Nucleus accumbens (tissue), 56 donors: ENCODE measurements around the gene EXOSC2.

Experiments
- DNase-seq, 56 donors: peaks; one replicate each; lab custom pipeline; 2025; lab: John Stamatoyannopoulos, UW

EXOSC2 gene, protein sequence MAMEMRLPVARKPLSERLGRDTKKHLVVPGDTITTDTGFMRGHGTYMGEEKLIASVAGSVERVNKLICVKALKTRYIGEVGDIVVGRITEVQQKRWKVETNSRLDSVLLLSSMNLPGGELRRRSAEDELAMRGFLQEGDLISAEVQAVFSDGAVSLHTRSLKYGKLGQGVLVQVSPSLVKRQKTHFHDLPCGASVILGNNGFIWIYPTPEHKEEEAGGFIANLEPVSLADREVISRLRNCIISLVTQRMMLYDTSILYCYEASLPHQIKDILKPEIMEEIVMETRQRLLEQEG

DNA sequence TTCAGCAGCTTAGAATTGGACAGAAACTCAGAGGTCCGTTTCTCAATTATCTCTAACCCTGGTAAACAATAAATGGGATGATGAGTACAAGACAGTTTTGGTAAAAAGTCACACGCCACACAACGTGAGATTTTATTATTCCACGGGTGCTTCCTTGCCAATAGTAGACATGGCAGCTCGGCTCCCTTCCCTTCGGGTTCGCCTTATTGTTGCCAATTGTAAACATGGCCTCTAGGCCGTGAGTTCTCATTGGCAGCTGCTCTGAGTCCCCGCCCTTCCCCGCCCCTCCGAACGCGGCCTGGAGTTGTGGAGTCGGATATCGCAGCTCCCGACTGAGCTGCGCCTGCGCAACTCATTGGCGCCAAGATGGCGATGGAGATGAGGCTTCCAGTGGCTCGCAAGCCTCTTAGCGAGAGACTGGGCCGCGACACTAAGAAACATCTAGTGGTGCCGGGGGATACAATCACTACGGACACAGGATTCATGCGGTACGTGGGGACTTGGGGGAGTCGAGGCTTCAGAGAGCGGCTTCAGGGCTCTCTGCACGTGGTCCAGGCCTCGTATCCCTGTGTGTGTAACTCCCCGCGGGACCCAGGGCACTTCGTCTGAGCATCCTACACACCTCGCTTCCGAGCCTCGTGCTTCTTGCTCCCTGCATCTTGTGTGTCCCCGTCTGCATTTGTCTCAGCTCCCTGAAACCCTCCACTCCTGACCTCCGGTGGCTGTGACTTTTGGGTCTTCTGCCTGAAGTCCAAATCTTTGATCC lies at the start of gene EXOSC2:
Gene EXOSC2, plus strand, starts transcription at position 355 of the 766 bp plus-strand sequence. Its CDS starts 12 bp downstream, at position 367.
- peak; percentile 72 to 99 (median 96) for DNase-seq

DNA sequence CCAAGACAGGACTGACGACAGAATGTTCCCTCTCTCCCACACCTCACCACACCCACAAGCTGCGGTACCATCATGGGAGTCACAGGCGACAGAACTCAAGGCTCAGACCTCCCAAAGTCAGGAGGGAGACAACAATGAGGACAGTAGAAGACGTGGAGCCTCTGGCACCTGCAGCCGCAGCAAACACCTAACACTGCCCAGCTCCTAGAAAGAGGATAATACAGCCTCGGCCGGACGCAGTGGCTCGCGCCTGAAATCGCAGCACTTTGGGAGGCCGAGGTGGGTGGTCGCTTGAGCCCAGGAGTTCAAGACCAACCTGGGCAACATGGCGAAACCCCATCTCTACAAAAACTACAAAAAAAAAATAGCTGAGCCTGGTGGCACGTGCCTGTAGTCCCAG lies 42.4 kb upstream of the EXOSC2 start:
- DNase-seq = no peak

DNA sequence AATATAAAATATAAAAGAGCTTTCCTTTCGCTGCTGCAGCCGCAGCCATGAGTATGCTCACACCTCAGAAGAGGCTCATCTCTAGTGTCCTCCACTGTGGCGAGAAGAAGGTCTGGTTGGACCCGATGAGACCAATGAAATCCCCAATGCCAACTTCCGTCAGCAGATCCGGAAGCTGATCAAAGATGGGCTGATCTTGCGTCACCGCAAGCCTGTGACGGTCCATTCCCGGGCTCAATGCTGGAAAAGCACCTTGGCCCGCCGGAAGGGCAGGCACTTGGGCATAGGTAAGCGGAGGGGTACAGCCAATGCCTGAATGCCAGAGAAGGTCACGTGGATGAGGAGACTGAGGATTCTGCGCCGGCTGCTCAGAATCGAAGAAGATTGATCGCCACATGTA lies 41.8 kb upstream of the EXOSC2 start:
- no peak for DNase-seq

DNA sequence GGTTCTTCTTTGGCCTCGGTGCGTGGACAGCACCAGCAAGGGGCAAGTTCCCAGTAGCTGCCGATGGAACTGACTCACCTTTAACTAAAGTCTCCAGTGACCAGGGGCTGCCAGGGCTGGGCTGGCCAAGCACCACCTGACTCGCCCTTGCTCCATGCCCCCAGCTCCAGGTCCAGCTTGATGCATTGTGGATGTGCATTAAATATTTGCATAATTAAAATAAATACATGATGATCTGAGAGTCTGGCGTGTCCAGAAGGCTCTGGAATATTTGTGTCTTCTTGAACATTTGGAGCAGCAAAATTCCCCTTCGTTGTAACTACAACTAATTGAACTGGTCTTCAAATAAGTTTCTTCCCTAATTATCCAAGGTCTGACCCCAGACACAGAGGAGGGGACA lies 38.7 kb upstream of the EXOSC2 start:
- DNase-seq = no peak

DNA sequence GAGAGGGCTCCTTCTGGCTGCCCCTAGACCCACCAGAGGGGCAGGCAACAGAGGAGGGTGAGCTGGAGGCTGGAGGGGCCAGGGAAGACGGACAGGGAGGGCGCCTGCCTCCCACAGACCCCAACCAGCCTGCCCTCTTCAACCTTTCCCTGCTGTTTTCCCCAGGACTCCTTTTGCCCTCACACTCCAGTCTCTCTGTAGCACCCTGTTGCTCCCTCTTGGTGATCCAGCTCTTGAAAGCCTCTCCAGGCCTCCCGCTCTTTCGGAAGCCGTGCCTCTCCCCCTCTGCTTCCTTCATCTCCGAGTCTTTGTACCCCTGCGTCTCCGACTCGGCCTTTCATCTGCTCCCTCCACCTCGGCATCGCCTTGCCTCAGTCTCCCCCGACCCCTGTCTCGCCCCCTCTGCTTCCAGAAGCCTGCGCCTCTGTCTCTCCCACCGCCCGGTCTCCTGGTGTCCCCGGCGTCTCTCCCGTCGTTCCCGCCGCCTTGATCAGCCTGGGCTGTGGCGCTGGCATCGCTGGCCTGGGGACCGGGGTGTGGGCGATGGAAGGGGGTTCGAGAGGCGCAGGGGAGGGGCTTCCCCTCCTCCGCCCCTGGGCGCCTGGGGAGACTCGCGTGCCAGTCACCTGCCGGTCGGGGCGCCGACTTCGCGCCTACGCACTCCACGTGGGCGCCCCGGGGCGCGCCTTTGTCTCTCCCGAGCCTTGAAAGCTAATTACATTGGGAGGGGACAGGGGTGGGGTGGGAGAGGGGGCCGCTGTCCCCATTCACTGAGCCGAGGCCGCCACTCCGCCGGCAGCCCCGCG lies 34.5 kb upstream of the EXOSC2 start:
- DNase-seq = no peak

DNA sequence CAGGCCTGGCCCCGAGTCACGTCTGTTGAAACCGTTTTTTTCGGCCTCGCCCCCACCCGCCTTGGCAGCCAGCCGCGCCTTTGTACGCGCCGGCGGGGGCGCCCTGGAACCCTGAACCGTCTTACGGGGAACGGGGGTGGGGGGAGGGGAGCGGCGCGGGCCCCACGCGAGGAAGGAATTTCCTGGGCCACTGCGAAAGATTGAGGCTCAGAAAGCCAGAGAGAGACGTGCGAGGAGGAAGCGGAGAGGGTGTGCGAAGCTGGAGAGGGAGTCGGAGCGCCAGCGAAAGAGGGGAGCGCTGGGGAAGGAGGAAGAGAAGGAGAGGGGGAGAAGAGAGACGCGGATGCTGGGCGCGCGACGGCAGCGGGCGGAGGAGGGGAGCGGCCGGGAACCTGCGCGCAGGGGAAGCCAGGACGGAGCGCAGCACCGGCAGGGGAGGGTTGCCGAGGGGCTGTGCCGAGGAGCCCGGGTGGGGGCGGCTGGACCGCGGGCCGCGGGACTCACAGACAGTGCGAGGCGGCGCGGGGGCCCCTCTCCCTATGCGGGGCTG lies 33.8 kb upstream of the EXOSC2 start:
- DNase-seq = no peak

DNA sequence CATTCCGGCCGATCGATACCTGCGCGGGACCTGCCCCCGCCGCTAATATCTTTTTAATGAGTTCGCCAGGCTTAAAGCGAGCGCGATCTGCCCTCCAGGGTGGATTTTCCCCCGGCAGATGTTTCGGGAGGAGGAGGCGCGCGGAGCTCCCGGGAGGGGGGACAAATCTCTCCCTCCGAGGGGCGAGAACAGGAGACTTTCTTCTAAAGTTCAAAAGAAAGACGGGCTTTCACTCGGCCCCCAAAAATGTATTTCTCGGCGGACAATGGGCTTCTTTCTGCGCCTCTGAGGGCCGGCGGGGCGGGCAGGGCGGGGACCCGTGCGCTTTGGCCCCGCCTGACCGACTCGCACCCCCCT lies 33.3 kb upstream of the EXOSC2 start:
- no peak for DNase-seq

DNA sequence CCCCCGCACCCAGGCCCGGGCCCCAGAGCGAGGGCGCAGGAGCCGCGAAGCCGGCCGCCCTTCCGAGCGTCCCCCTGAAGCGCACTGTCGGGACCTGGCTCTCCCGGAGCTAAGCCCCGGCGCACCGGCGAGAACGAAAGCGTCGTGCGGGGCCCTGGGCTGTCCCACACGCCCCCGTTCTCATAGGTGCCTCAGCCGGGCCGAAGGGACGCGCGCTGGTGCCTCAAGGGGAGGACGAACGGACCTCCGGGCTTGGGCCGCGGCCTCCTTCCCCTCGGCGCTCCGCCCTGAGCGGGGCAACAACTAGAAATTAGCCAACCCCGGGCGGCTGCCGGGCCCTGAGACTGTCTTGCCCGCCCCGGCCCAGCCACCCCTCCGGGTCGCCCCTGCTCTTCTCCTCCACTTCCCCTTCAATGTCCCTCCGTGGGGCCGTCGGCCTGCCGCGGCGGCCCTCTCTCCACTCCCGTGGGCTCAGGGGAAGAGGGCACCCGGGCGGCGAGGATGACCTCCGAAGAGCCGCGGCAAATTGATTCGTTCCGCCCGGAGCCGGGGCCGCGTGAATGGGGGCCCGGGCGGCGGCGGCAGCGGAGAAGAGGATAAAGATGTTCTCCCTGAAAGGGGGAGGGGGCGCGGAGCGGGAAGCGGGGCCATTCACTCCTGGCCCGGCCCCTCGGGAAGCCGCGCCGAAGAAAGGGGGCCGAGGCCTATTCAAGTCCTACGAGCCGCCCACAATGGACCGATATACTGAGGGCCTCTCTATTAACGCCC lies 32.7 kb upstream of the EXOSC2 start:
- no peak for DNase-seq

DNA sequence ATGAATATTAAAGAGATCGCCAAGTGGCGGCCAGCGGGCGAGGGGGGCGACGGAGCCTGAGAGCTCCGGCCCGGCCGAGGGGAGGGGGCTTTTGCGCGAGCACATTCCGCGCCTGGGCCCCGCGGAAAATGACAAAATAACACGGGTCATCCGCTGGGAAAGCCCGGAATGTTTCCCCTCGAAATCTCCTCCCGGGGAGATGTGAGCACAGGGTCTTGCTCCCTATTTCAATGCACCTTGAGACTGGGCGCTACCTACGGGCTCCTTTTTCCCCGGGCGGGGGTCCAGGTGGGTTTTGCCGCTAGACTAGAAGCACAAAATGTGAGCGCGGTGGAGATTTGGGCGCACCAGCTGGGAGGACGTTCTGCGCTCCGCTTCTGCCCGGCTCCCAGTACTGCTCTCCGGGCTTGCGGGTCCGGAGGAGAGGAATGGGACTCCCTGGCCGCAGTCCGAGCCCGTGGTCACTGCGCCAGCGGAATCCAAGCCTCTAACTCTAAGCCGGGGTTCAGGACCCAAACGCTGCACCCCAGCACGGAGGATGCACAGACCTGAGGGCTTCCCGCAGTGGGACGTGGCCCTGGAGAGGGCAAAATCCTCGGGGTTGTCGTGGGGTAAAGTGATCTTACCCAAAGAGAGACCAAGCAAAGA lies 32.0 kb upstream of the EXOSC2 start:
- no peak for DNase-seq

DNA sequence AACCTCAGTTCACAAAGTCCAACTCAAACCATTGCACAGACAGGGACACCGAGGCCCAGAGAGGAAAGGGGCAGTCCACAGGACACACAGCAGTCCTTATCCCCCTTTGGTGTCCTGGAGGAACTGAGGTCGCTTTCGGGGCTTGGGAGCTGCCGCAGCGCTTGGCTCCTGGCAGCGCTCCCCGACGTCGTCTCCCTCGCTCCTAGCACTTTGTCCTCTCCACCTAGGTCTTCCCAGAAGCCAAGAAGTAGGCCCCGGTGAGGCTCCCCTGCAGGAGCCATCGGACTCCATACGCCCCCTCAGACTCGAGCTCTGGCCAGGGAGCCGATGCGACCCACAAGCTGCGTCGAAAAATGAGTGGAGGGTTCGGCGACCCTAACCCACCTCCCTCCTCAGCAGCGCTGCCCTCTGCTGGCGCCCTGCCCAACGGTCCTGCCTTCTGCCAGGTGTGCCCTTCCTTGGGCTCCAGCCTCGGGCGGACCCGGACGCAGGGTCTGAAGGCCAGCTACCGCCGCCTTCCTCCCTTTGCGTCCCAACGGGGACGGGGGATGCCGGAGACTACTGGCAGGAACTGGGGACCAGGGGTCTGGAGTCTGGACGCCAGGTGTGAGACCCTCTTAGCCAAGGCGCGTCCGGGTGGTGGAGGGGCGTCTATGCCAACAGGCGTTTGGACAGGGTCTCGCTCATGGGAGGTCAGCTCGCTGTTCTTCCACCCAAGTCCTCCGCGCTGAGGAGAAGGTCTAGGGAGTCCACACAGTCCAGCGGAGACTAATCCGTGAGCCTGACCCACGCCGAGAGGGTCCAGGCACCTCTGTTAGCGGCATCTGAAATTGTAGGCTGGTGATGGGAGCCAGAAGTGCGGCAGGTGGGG lies 31.2 kb upstream of the EXOSC2 start:
- no peak for DNase-seq

DNA sequence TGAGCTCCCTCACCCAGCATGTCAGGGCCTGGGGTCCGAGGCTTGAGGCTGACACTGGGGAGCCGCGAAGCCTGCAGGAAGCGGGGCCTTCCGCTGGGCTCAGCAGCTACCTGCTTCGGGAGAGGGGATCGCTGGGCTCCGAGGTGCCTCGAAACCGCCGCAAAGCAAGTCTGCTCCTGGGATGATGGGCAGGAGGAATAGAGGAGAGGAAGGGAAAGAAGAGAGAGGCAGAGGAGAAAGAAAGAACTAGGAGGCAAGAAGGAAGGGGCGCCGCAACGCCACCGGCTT lies 30.7 kb upstream of the EXOSC2 start:
- DNase-seq = no peak

DNA sequence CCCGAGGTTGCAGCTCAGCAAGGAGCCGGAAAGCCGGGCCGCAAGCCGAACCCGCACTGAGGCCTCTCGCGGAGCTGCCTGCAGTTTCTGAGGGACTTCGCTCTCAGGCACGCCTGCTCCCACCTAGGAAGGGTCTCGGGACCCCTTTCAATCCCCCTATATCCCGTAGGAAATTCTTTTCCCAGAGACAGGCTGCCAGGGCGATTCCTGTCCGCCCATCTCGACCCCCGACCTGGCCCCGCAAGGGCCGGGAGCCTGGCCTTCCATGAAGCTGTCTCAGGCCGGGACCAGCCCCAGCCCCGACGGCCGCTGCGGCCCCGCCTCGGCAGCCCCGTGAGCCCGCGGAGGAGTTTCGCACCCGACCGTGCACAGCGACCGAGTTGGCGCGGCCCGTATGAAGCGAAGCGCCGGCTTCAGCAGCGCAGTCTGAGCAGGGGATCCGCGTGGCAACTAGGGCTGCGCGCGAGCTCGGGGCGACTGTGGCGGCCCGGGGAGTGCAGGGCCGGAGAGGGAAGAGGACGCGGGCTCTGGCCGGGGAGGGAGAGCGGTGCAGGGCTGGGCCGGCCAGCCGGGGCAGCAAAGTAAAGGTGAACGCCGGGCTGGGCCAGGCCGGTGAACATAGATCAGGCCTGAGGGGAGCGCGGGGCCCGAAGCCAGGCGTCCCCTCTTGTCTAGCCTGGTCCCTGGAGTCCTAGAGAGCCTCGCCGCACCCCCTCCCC lies 30.2 kb upstream of the EXOSC2 start:
- DNase-seq = no peak

DNA sequence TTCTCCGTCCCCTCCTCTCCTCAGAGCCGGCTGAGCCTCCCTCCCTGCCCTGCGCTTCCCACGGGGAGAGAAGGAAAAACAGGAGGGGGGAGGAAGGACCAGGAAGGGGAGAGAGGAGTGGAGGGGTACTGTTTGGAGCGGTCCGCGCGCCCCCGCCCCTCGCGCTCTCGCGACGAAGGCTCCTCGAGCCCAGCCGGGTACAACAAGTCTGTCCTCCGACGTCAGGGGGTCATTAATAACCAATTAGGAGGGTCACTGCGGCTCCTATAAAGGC lies 29.7 kb upstream of the EXOSC2 start:
- no peak for DNase-seq

DNA sequence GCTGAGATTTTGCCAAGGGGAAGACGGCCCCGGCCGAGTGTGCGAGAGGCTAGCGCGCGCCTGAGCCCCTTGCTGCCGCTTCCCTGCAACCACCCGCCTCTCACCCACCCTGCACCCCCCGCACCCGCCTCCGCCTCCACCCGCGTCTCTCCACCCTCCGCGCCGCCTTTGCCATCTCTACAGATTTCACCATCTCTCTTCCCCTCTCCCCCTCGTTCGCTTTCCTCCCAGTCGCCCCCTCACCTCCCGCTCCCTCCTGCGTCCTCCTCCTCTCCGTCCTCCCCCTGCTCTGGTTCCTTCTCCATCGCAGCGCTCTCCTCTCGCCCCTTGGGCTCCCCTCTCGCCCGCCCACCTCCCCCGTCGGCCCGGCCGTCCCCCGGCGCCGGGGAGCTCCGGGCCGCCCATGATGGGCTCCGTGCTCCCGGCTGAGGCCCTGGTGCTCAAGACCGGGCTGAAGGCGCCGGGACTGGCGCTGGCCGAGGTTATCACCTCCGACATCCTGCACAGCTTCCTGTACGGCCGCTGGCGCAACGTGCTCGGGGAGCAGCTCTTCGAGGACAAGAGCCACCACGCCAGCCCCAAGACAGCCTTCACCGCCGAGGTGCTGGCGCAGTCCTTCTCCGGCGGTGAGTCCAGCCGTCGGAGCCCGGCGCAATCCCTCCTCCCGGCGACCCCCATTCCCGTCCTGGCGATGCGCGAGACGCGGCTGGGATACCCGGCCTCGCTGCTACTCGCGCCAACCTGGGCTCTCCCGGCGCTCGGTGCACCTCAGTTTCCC lies 29.1 kb upstream of the EXOSC2 start, which contains the start of gene PRDM12:
Gene PRDM12, plus strand, starts transcription at position 344 of the 778 bp plus-strand sequence. Its CDS starts 60 bp downstream, at position 404.
- DNase-seq = no peak

DNA sequence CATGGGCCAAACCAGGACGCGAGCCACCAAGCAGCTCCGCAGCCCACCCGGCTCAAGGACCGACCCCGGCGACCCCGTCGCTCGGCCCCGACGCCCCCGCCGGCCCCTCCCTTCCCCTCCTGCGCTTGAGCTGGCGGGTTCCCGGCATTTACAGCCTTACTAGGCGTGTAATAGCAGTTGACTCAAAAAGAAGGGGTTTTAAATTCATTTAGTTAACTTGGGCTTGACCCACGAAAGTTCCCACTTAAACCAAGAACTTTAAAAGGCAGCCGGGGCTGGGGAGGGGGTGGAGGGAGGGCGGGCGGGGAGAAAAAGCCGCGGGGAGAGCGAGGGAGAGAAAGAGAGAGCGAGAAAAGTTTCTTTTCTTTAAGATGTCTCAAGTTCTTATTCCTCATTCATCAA lies 28.6 kb upstream of the EXOSC2 start:
- no peak for DNase-seq

DNA sequence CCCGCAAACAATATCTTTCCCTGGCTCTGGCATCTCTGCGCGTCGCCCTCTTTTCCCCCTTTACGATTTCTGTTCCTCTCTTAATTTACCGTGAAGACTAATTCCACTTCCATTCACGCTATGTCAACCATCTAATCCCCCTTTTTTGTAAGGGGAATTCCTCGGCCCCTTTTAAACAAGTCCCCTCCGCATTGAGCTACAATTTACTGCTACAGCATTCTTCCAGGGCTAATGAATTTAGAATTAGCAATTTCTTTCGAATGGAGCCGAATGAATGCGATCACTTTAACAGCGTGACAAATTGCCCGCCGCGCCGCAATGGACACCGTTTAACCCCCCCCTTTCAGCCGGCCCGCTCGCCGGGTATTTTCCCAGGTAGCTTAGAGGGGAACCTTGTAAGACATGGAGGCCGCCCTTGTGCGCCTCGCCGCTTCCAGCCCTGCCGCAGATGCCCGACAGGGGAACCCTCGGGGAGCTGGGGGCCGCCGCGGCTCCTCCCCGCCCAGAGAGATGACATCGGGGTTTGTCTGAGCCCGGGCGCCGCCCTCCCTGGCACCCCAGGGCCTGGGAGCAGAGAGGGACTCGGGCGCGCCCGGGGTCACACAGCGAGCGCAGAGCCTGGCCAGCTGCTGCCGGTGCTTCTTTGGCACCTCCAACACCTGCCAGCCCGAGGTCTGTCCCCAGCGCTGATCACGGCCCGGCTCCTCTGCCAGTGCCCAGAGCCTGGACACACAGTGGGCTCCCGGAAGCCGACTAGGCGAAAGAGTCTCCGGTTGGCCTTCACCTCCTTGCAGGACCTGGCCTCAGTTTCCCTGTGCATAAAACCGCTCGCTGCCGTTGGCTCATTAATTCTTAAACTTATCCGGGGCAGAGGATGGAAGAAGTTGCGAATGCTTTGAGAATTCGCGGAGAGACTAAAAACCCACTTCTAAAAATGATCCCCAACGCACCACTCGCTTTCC lies 27.9 kb upstream of the EXOSC2 start:
- DNase-seq = no peak
